Stimulated activated naive B cell treated with anti-CD40 and anti-IgM and Interleukin-4, amounts not matched to agents 10 μg/mL and 1 μg/mL and 100 μg/mL, for 72 hours (primary cell): Measurements from ENCODE around the gene TRRAP.

Source experiments
- ATAC-seq, 2 donors: fragments of 150-1000 bp; cut with Tn5 transposase; replicated peaks; 2 replicates each; pipeline ENCODE4 v1.10.0; 2021; ENCODE audit warnings: moderate library complexity in 1 of 2
- DNase-seq: peaks from one replicate; pipeline ENCODE4 v3.0.0; 2021
- H3K27ac Mint-ChIP-seq: one replicate; pipeline ENCODE4 v1.8.0; 2022; ENCODE audit warnings: mild to moderate bottlenecking, mixed read lengths
- H3K27me3 Mint-ChIP-seq, 2 donors: one replicate each; pipeline ENCODE4 v1.8.0; 2022; ENCODE audit warnings: mixed read lengths in 2 of 2
- H3K36me3 Mint-ChIP-seq, 2 donors: one replicate each; pipeline ENCODE4 v1.8.0; 2022; ENCODE audit warnings: mixed read lengths in 2 of 2, mild to moderate bottlenecking in 1 of 2
- H3K4me1 Mint-ChIP-seq, 2 donors: one replicate each; pipeline ENCODE4 v1.8.0; 2022; ENCODE audit warnings: mixed read lengths in 2 of 2, mild to moderate bottlenecking in 1 of 2
- H3K4me3 Mint-ChIP-seq, 2 donors: one replicate each; pipeline ENCODE4 v1.8.0; 2022; ENCODE audit warnings: mild to moderate bottlenecking in 2 of 2, mixed read lengths in 2 of 2, moderate library complexity in 1 of 2
- H3K9me3 Mint-ChIP-seq, 2 donors: one replicate each; pipeline ENCODE4 v1.8.0; 2022; ENCODE audit warnings: mixed read lengths in 2 of 2, mild to moderate bottlenecking in 1 of 2

Gene TRRAP

DNA sequence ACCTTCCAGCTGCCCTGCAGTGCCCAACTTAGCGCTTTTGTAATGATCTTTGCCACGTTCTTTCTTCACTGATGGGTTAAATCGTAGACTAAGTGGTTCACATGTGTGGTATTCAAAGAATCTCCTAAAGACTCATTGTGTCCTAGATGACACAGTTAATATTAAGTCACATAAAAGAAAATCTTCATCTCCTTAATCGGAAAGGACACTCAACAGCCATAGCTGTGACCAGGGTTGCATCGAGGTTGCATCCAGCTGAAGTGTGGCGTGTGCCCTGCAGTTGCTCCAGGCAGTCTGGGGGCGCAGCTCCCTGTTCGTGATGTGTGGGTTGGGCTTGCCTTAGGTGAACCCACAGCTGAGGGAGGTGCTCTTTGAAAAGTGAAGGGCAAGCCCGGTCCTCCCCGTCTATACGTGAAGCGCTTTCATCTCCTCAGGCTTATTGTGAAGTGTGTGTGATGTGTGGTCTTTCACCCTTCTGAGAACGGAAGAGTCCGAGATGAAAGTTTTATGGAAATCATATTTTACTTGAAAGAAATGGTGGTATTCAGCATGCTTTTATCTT is 122.7 kb downstream of the TRRAP start:
- ATAC-seq: no peak
- Mint-ChIP-seq H3K27me3 (no peaks in the 10 kb centered on the region), H3K4me1 (peaks cover 3 to 4% of the 10 kb centered on the region in 2 donors), H3K9me3 (no peaks in the 10 kb centered on the region), H3K27ac (no peak overlapping the region), H3K4me3 (no peak overlapping the region), H3K36me3 (peaks cover 29 to 56% of the 10 kb centered on the region in 2 donors)
- DNase-seq: no peak

DNA sequence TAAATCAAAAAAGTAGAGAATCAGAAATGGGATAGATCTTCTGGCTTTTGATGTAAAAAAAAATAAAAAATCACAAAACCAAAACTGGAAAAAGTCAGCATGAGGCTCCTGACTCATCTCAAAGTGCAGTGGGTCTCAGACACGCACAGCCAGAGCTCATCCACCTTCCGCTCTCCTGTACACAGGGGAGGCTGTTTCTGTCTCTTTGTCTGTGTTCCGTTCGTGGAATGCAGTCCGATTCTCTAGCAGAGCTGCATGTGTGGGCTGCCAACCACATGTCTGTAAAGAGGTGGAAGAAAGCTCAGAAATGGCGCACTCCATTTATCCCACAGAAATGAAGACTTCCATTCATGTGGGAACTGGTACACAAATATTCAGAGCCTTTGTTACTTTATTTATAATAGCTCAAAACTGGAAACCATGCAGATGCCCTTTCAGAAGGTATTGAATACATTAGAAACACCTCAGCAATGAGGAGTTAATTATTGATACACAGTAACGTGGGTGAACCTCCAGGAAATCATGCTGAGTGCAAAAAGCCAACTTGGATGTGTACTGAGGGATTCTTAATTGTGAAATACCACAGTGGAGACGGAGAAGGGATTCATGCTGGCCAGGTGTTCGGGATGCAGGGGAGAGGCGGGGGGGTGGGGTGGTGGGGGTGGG is 123.3 kb downstream of the TRRAP start:
- H3K27me3 Mint-ChIP-seq: no peaks in the 10 kb centered on the region
- ATAC-seq: no peak
- H3K27ac Mint-ChIP-seq: no peak overlapping the region
- peaks cover 30 to 56% of the 10 kb centered on the region in 2 donors for H3K36me3 Mint-ChIP-seq
- no peak overlapping the region for H3K4me3 Mint-ChIP-seq
- H3K9me3 Mint-ChIP-seq: no peaks in the 10 kb centered on the region
- H3K4me1 Mint-ChIP-seq: peaks cover 0 to 2% of the 10 kb centered on the region in 2 donors
- DNase-seq: no peak

DNA sequence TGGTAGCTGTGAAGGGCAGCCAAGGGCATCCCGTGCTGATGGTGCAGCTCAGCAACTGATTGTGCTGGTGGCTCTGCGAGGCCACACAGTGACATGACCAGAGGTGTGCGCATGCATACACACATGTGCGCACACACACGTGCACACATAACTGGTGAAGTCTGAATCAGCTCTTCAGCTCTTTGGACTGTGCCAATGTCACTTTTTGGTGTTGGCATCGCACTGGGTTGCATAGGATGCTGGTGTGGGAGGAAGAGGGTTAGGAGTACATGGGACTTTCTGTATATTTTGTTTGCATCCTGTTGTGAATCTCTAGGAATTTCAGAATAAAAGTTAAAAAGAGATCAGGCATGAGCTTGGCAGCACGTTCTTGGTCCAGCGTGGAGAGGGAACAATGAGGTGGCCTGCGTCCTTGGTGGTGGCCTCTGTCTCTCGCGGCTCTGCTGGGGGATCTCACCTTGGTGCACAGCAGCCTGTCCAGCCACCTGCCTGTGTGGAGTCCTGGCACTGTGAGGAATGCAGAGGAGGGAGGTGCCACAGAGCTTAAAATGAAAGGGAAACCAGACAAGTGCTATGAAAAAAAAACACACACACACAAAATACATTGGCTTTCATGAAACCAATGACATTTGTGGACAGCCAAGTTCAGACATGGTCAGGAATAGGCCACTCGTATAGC is 124.0 kb downstream of the TRRAP start:
- peaks cover 0 to 2% of the 10 kb centered on the region in 2 donors for H3K4me1 Mint-ChIP-seq
- H3K27ac Mint-ChIP-seq: peak overlapping the region; percentile 47
- H3K36me3 Mint-ChIP-seq: peaks cover 36 to 59% of the 10 kb centered on the region in 2 donors
- no peaks in the 10 kb centered on the region for H3K9me3 Mint-ChIP-seq
- no peak for DNase-seq
- ATAC-seq: no peak
- no peaks in the 10 kb centered on the region for H3K27me3 Mint-ChIP-seq
- no peak overlapping the region for H3K4me3 Mint-ChIP-seq

DNA sequence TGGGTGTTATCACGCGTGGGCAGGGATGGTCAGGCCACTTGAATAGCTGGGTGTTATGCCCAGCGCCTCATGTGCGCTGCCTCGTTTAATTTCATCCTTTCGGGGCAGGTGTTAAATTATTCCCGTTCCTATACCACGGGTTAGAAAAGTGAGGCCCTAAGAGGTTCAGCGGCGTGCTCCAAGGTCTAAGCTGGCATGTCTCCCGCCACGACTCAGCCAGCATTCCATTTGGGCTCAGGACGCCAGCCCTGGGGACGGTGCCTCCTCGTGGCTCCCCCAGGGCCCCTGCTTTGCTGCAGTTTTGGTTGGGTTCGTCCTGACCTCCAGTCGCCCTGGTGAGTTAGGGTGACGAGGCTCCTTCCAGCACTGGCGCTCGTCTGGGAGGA is 124.5 kb downstream of the TRRAP start:
- DNase-seq (no peak), ATAC-seq (no peak)
- no peak overlapping the region for H3K27ac Mint-ChIP-seq
- peaks cover 0 to 2% of the 10 kb centered on the region in 2 donors for H3K4me1 Mint-ChIP-seq
- no peaks in the 10 kb centered on the region for H3K9me3 Mint-ChIP-seq
- peaks cover 38 to 59% of the 10 kb centered on the region in 2 donors for H3K36me3 Mint-ChIP-seq
- no peaks in the 10 kb centered on the region for H3K27me3 Mint-ChIP-seq
- H3K4me3 Mint-ChIP-seq: no peak overlapping the region

DNA sequence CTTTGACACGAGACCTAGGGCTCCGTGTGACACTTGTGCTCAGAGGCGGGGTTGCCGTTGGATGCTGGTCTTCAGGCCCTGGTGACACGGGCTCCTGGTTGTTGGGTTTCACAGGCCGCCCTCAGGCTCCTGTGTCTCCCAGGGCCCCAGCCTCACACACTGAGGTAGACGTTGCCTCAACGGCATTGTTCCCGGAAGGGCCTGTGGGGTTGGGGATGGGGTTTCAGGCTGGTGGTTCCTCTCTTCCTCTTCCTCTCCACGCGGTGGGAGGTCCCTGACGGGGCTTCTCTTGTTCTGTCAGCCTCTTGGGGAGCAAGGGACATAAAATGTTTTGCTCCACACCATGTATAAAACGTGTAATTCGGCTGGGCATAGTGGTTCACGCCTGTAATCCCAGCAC is 125.1 kb downstream of the TRRAP start:
- H3K9me3 Mint-ChIP-seq: no peaks in the 10 kb centered on the region
- no peak overlapping the region for H3K4me3 Mint-ChIP-seq
- no peaks in the 10 kb centered on the region for H3K27me3 Mint-ChIP-seq
- no peak for ATAC-seq
- no peak for DNase-seq
- H3K4me1 Mint-ChIP-seq: peaks cover 0 to 2% of the 10 kb centered on the region in 2 donors
- no peak overlapping the region for H3K27ac Mint-ChIP-seq
- peaks cover 40 to 61% of the 10 kb centered on the region in 2 donors for H3K36me3 Mint-ChIP-seq

DNA sequence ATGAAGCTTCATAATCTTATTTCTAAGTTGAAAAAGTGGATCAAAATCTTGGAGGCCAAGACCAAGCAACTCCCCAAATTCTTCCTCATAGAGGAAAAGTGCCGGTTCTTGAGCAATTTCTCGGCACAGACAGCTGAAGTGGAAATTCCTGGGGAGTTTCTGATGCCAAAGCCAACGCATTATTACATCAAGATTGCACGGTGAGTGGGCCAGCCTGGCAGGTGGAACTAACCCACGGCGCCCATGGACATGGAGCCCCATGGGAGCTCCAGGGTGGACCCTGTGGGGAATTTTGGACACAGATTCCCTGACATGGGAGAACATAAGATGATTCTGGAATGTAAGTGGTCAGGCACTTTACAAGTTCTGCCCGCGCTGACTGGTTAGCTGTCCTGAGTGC is 125.9 kb downstream of the TRRAP start:
- peaks cover 46 to 61% of the 10 kb centered on the region in 2 donors for H3K36me3 Mint-ChIP-seq
- H3K9me3 Mint-ChIP-seq: no peaks in the 10 kb centered on the region
- DNase-seq: no peak
- H3K27ac Mint-ChIP-seq: no peak overlapping the region
- no peaks in the 10 kb centered on the region for H3K27me3 Mint-ChIP-seq
- no peak overlapping the region for H3K4me3 Mint-ChIP-seq
- H3K4me1 Mint-ChIP-seq: peaks cover 0 to 2% of the 10 kb centered on the region in 2 donors
- no peak for ATAC-seq

DNA sequence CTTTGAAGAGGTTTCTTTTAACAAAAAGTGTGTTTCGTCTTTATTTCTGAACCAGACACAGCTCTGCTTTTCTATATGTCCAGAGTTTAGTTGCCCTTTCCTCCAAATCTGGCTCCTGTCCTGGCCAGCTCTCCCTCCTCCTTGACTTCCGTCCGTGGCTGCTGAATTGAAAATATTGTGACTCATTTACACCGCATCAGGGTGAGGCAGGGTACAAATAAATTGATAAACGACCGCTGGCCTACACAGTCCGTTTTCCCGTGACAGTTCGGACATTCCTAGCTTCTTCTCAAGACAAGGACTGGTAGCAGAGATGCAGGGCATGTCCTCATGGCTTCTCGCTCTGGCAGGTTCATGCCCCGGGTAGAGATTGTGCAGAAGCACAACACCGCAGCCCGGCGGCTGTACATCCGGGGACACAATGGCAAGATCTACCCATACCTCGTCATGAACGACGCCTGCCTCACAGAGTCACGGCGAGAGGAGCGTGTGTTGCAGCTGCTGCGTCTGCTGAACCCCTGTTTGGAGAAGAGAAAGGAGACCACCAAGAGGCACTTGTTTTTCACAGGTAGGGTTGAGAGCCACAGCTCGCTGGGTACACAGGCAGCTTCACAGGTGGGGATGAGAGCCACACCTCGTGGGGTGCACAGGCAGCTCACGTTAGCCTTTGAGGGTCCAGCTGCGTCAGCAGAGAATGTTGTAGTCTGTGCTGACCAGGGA is 126.6 kb downstream of the TRRAP start:
- Mint-ChIP-seq H3K27me3 (no peaks in the 10 kb centered on the region), H3K4me1 (peaks cover 0 to 2% of the 10 kb centered on the region in 2 donors), H3K4me3 (no peak overlapping the region), H3K27ac (peak overlapping the region; percentile 86), H3K36me3 (peaks cover 43 to 60% of the 10 kb centered on the region in 2 donors), H3K9me3 (no peaks in the 10 kb centered on the region)
- ATAC-seq (no peak), DNase-seq (no peak)

DNA sequence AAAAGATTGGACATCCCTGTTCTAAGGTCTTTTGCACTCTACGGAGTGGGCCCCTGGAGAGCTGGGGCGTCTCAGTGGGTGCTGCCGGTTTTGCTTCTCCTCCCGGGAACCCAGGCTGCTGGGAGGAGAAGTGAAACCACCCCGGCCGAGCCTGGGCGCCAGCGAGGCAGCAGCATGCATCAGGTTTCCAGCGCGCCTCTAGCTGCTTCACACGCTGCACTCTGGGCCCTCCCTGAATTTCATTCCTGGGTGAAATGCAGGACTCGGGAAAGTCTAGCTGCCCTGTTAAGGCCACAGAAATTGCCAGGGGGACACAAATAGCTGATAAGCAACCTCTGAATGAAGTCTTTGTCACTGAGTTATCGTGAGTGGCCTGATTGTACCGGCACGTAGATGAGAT is 127.4 kb downstream of the TRRAP start:
- Mint-ChIP-seq H3K9me3 (no peaks in the 10 kb centered on the region), H3K4me1 (peaks cover 0 to 2% of the 10 kb centered on the region in 2 donors), H3K36me3 (peaks cover 48 to 64% of the 10 kb centered on the region in 2 donors), H3K27ac (no peak overlapping the region), H3K27me3 (no peaks in the 10 kb centered on the region), H3K4me3 (no peak overlapping the region)
- peak in 1 of 2 donors; percentile 54 for ATAC-seq
- no peak for DNase-seq

DNA sequence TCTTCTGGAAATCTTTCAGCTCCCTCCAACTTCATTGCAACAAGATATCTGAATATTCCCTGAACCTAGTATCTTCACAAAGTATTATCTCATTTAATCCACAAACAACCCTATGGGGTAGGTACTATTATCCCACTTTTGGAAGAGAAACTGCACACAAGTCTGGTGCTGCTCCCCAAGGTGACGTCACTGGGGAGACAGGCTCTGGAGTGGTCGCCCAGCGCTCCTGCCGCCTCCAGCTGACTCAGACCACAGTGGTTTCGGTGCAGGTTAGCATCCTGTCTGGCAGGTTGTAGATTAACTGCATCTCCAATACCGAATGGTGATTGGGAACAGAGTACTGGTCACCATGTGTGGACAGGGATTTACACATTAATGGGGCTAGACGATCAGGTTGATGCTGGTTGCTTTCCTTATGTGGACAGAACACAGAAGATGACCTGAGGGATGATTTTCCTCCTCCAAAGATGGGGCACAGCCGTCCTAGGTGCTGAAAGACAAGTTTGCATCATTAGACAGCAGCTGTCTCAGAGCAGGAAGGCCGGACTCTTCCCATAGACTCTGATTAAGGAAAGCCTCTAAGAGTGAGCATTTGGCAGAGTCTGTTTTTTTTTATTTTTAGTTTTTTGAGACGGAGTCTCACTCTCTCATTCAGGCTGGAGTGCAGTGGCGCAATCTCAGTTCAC is 128.6 kb downstream of the TRRAP start:
- H3K36me3 Mint-ChIP-seq: peaks cover 50 to 64% of the 10 kb centered on the region in 2 donors

DNA sequence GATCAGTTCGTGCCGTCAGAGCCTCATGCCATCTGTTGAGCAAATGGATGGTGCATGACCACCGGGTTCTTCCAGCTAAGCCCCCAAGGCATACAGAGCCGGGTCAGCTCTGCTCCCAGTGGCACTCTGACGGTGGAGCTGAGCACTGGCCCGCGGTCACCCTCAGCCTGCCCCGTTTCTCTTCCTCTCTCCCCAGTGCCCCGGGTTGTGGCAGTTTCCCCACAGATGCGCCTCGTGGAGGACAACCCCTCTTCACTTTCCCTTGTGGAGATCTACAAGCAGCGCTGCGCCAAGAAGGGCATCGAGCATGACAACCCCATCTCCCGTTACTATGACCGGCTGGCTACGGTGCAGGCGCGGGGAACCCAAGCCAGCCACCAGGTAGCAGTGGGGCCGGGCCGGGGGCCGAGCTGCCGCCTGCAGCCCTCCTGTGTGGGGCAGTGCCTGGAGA is 129.9 kb downstream of the TRRAP start:
- Mint-ChIP-seq H3K27ac (peak overlapping the region; percentile 51), H3K9me3 (no peaks in the 10 kb centered on the region), H3K4me1 (peaks cover 0 to 2% of the 10 kb centered on the region in 2 donors), H3K4me3 (no peak overlapping the region), H3K27me3 (no peaks in the 10 kb centered on the region), H3K36me3 (peaks cover 57 to 69% of the 10 kb centered on the region in 2 donors)
- DNase-seq: no peak
- ATAC-seq: no peak

More for the DNA sequence above, 128.6 kb downstream of the TRRAP start:
- Mint-ChIP-seq H3K4me3 (no peak overlapping the region), H3K4me1 (peaks cover 0 to 2% of the 10 kb centered on the region in 2 donors), H3K27ac (no peak overlapping the region), H3K27me3 (no peaks in the 10 kb centered on the region), H3K9me3 (no peaks in the 10 kb centered on the region)
- ATAC-seq: no peak
- no peak for DNase-seq

DNA sequence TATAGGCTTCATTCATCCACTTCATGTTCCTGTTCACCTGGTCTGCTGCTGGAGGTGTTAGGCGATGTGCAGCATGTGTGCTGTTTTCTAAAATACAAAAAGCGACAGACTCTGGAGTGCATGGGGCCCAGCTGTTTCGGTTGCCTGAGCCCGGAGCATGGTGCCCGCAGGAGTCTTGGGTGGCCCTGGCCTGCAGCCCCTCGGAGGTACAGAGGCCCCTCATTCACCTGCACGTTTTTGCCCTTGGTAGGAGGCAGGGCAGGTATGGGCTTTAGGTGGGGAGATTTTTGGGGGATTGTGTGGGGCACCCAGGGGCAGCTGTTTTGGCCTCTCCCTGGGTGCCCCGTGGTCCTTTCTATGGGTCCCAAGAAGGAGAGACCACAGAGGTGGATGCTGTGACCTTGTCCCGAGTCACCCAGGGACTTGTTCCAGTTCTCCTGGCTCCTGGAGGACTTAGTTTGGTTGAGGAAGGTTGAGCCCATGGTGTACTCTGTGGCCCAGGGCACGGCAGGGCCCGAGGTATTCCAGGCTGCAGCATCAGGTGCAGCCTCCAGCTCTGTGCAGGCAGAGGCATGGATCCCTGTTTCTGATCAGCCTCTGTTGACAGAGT is 130.7 kb downstream of the TRRAP start:
- Mint-ChIP-seq H3K4me1 (peaks cover 0 to 2% of the 10 kb centered on the region in 2 donors), H3K9me3 (no peaks in the 10 kb centered on the region), H3K27ac (peak overlapping the region; percentile 65), H3K4me3 (no peak overlapping the region), H3K27me3 (no peaks in the 10 kb centered on the region), H3K36me3 (peaks cover 65 to 70% of the 10 kb centered on the region in 2 donors)
- DNase-seq: no peak
- ATAC-seq: no peak

DNA sequence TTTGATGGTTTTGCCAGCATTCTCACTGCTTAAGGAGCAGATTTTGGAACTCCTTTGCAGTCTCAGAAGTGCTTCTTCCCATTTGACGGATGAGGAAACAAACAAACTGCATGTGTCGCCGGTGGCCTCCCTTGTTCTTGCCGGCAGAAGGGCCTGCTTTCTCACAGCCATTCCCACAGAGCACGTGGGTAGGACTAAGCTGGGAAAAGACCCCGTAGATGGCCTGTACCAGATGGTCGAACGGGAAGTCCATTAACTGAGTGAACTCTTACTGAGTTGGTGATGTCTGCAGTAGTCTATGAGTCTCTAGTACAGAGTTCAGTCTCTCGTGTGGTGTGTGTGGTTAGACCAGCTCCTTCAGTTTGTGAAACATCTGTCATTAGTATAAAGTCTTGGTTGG is 131.9 kb downstream of the TRRAP start:
- ATAC-seq: no peak
- peaks cover 69 to 76% of the 10 kb centered on the region in 2 donors for H3K36me3 Mint-ChIP-seq
- no peaks in the 10 kb centered on the region for H3K27me3 Mint-ChIP-seq
- H3K4me3 Mint-ChIP-seq: no peak overlapping the region
- H3K4me1 Mint-ChIP-seq: no peaks in the 10 kb centered on the region
- no peak overlapping the region for H3K27ac Mint-ChIP-seq
- no peaks in the 10 kb centered on the region for H3K9me3 Mint-ChIP-seq
- no peak for DNase-seq

DNA sequence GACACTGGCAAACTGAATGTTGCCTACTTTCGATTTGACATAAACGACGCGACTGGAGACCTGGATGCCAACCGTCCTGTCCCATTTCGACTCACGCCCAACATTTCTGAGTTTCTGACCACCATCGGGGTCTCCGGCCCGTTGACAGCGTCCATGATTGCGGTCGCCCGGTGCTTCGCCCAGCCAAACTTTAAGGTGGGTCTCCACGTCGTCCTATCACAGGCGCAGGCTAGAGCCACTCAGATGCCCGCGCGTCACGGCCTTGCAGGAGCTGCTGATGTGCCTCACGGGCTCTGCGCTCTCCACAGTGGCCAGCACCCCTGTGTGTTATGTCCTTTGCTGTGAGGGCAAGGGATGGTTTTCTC is 133.0 kb downstream of the TRRAP start:
- peaks cover 72 to 79% of the 10 kb centered on the region in 2 donors for H3K36me3 Mint-ChIP-seq
- no peak for DNase-seq
- no peaks in the 10 kb centered on the region for H3K27me3 Mint-ChIP-seq
- H3K4me3 Mint-ChIP-seq: no peak overlapping the region
- no peak overlapping the region for H3K27ac Mint-ChIP-seq
- ATAC-seq: no peak
- peaks cover 0 to 3% of the 10 kb centered on the region in 2 donors for H3K4me1 Mint-ChIP-seq
- H3K9me3 Mint-ChIP-seq: no peaks in the 10 kb centered on the region
